Activated CD4-positive, alpha-beta memory T cell treated with anti-CD3 and anti-CD28 coated beads for 36 hours (primary cell): ENCODE measurements around the gene LMLN. TPM values are rescaled to one million over a fixed set of nuclear protein-coding genes. Genes with fewer than 3 reads are reported as not detected.
"Not testable (repeated sequence)": the region's sequence is repeated elsewhere in the genome, so short reads cannot be mapped to it uniquely, and the experiment has no call there.

Source experiments
- CTCF ChIA-PET: fragments of 350-600 bp; sonication (Branson Sonifier 250); formaldehyde crosslinking; loops from one replicate; lab custom pipeline; 2021; ENCODE audit warnings: antibody characterized with exemption, inconsistent platforms; lab: Charles Lee
- POLR2A ChIA-PET: fragments of 350-600 bp; sonication (Branson Sonifier 250); formaldehyde crosslinking; loops from one replicate; lab custom pipeline; 2021; ENCODE audit warnings: antibody characterized with exemption; lab: Charles Lee
- DNase-seq: peaks from one replicate; pipeline ENCODE4 v3.0.0-alpha.2; 2020
- H3K27ac Mint-ChIP-seq: one replicate; pipeline ENCODE4 v1.8.0; 2021; ENCODE audit warnings: mixed read lengths
- H3K27me3 Mint-ChIP-seq: one replicate; pipeline ENCODE4 v1.8.0; 2021; ENCODE audit warnings: mixed read lengths
- H3K36me3 Mint-ChIP-seq: one replicate; pipeline ENCODE4 v1.8.0; 2021; ENCODE audit warnings: mixed read lengths
- H3K4me1 Mint-ChIP-seq: one replicate; pipeline ENCODE4 v1.8.0; 2021; ENCODE audit warnings: low read depth, mixed read lengths
- H3K4me3 Mint-ChIP-seq: one replicate; pipeline ENCODE4 v1.8.0; 2021; ENCODE audit warnings: mild to moderate bottlenecking, mixed read lengths
- H3K9me3 Mint-ChIP-seq: one replicate; pipeline ENCODE4 v1.8.0; 2021; ENCODE audit warnings: mixed read lengths
- intact Hi-C: fragments of 100-400 bp; cut with micrococcal nuclease; formaldehyde crosslinking; loops from one replicate; pipeline ENCODE4 v1.15.1; 2023
- total RNA-seq, 2 experiments: library from RNA; stranded (reverse); gene quantifications; one replicate each; pipeline ENCODE4 v1.2.3, GENCODE V29; 2021

Gene LMLN
- total RNA-seq, 2 experiments from 2014 or later, result 3.6 to 3.8 TPM

- DNase-seq, result no peak
- CTCF ChIA-PET, result interaction anchor here (2.2 kb wide), 1 partner anchor 52 kb away, joined by 11 read pairs; no protein-coding TSS in a partner anchor
- Mint-ChIP-seq H3K36me3 (peaks cover 41% of the 10 kb centered on the region), H3K27me3 (no peaks in the 10 kb centered on the region), H3K27ac (peak overlapping the region; percentile 97), H3K4me1 (peaks cover 68% of the 10 kb centered on the region), H3K4me3 (peak overlapping the region; percentile 52), H3K9me3 (no peaks in the 10 kb centered on the region)
- POLR2A ChIA-PET, result interaction anchor here (2.2 kb wide), 1 partner anchor 8 kb away, joined by 14 read pairs; the partner anchor contains the start of gene RPL35A
- intact Hi-C loops, result no loop called here
Observed at GRCh38 chr3:197958346-197958745, 1.7 kb upstream of the LMLN start.

- DNase-seq, H3K9me3 Mint-ChIP-seq, H3K27me3 Mint-ChIP-seq, intact Hi-C loops: not testable (repeated sequence)
- H3K36me3 Mint-ChIP-seq, result peaks cover 36% of the 10 kb centered on the region
- ChIA-PET CTCF (interaction anchor here (0.6 to 2.2 kb wide), 3 partner anchors 8 to 122 kb away, joined by 3 to 11 read pairs (median 4); no protein-coding TSS in a partner anchor), POLR2A (interaction anchor here (0.6 to 2.2 kb wide), 2 partner anchors 9 to 97 kb away, joined by 4 to 14 read pairs; partner anchors contain the start of gene RPL35A)
- H3K27ac Mint-ChIP-seq, result peak overlapping the region; percentile 97
- H3K4me3 Mint-ChIP-seq, result peak overlapping the region; percentile 86
- peaks cover 63% of the 10 kb centered on the region for H3K4me1 Mint-ChIP-seq
Observed at GRCh38 chr3:197958848-197959247, 1.2 kb upstream of the LMLN start.

- peak overlapping the region; percentile 86 for H3K4me3 Mint-ChIP-seq
- CTCF ChIA-PET, result interaction anchor here (0.6 to 2.2 kb wide), 3 partner anchors 9 to 121 kb away, joined by 3 to 11 read pairs (median 4); no protein-coding TSS in a partner anchor
Observed at GRCh38 chr3:197959500-197959890, 522 bp upstream of the LMLN start.

GRCh38 chr3:197960694-197961581, 921 bp downstream of the LMLN start:
- Mint-ChIP-seq H3K36me3 (peaks cover 16% of the 10 kb centered on the region), H3K4me3 (peak overlapping the region; percentile 86), H3K27ac (peak overlapping the region; percentile 97), H3K4me1 (peaks cover 52% of the 10 kb centered on the region), H3K9me3 (no peaks in the 10 kb centered on the region), H3K27me3 (no peaks in the 10 kb centered on the region)
- ChIA-PET CTCF (interaction anchor here (1.9 to 2.8 kb wide), 2 partner anchors 55 to 119 kb away, joined by 11 to 14 read pairs; no protein-coding TSS in a partner anchor), POLR2A (interaction anchor here (0.8 to 2.2 kb wide), 4 partner anchors 8 to 119 kb away, joined by 3 to 8 read pairs (median 3); no protein-coding TSS in a partner anchor)
- intact Hi-C loops, result loop anchor here (1.0 to 2.0 kb wide), 4 partner anchors 11 to 120 kb away; partner anchors contain the start of gene RPL35A
- peak; percentile 74 for DNase-seq

More at GRCh38 chr3:197959500-197959890, 522 bp upstream of the LMLN start:
- Mint-ChIP-seq H3K4me1 (peaks cover 57% of the 10 kb centered on the region), H3K27ac (peak overlapping the region; percentile 97), H3K9me3 (no peaks in the 10 kb centered on the region), H3K36me3 (peaks cover 30% of the 10 kb centered on the region), H3K27me3 (no peaks in the 10 kb centered on the region)
- intact Hi-C loops, result no loop called here
- DNase-seq, result no peak
- POLR2A ChIA-PET, result interaction anchor here (0.6 to 2.2 kb wide), 2 partner anchors 9 to 98 kb away, joined by 4 to 14 read pairs; partner anchors contain the start of gene RPL35A

GRCh38 chr3:197961582-197961945, 1.5 kb downstream of the LMLN start:
- ChIA-PET CTCF (interaction anchor here (0.6 to 2.8 kb wide), 3 partner anchors 11 to 119 kb away, joined by 4 to 14 read pairs (median 11); no protein-coding TSS in a partner anchor), POLR2A (interaction anchor here (0.8 to 2.2 kb wide), 3 partner anchors 9 to 118 kb away, joined by 3 to 8 read pairs (median 3); no protein-coding TSS in a partner anchor)
- intact Hi-C loops, result loop anchor here (2.0 kb wide), 1 partner anchor 119 kb away; no protein-coding TSS in a partner anchor
- Mint-ChIP-seq H3K27ac (no peak overlapping the region), H3K27me3 (no peaks in the 10 kb centered on the region), H3K4me3 (peak overlapping the region; percentile 86), H3K4me1 (peaks cover 52% of the 10 kb centered on the region), H3K36me3 (peaks cover 15% of the 10 kb centered on the region), H3K9me3 (no peaks in the 10 kb centered on the region)
- no peak for DNase-seq

- H3K4me3 Mint-ChIP-seq, result no peak overlapping the region
- CTCF ChIA-PET, result interaction anchor here (0.8 kb wide), 1 partner anchor 87 kb away, joined by 3 read pairs; no protein-coding TSS in a partner anchor
- POLR2A ChIA-PET, result no interaction called here
- no peaks in the 10 kb centered on the region for H3K27me3 Mint-ChIP-seq
- intact Hi-C loops, result no loop called here
- peaks cover 38% of the 10 kb centered on the region for H3K4me1 Mint-ChIP-seq
- H3K27ac Mint-ChIP-seq, result no peak overlapping the region
- no peak for DNase-seq
- H3K9me3 Mint-ChIP-seq, result peaks cover 10% of the 10 kb centered on the region
- H3K36me3 Mint-ChIP-seq, result peaks cover 6% of the 10 kb centered on the region
Observed at GRCh38 chr3:197963019-197963637, 3.1 kb downstream of the LMLN start.

GRCh38 chr3:197967337-197967989, 7.4 kb downstream of the LMLN start:
- H3K4me3 Mint-ChIP-seq, DNase-seq, CTCF ChIA-PET, POLR2A ChIA-PET, H3K27ac Mint-ChIP-seq, H3K27me3 Mint-ChIP-seq, H3K36me3 Mint-ChIP-seq, H3K4me1 Mint-ChIP-seq, intact Hi-C loops: not testable (repeated sequence)
- H3K9me3 Mint-ChIP-seq, result peaks cover 16% of the 10 kb centered on the region

- Mint-ChIP-seq H3K9me3 (peaks cover 19% of the 10 kb centered on the region), H3K36me3 (peaks cover 6% of the 10 kb centered on the region), H3K4me3 (no peak overlapping the region), H3K27me3 (peaks cover 1% of the 10 kb centered on the region), H3K27ac (no peak overlapping the region), H3K4me1 (no peaks in the 10 kb centered on the region)
- CTCF ChIA-PET, result no interaction called here
- DNase-seq, result no peak
- intact Hi-C loops, result no loop called here
- POLR2A ChIA-PET, result no interaction called here
Observed at GRCh38 chr3:197970588-197970987, 10.6 kb downstream of the LMLN start.

GRCh38 chr3:197974016-197974415, 14.0 kb downstream of the LMLN start:
- Mint-ChIP-seq H3K27ac (no peak overlapping the region), H3K4me3 (no peak overlapping the region), H3K9me3 (peaks cover 6% of the 10 kb centered on the region), H3K27me3 (peaks cover 1% of the 10 kb centered on the region), H3K4me1 (no peaks in the 10 kb centered on the region), H3K36me3 (peaks cover 4% of the 10 kb centered on the region)
- POLR2A ChIA-PET, result no interaction called here
- no peak for DNase-seq
- intact Hi-C loops, result no loop called here
- CTCF ChIA-PET, result no interaction called here

- peaks cover 6% of the 10 kb centered on the region for H3K9me3 Mint-ChIP-seq
- ChIA-PET CTCF (no interaction called here), POLR2A (no interaction called here)
- no peak for DNase-seq
- H3K36me3 Mint-ChIP-seq, result peaks cover 4% of the 10 kb centered on the region
- peaks cover 1% of the 10 kb centered on the region for H3K27me3 Mint-ChIP-seq
- no peak overlapping the region for H3K4me3 Mint-ChIP-seq
- intact Hi-C loops, result no loop called here
- no peak overlapping the region for H3K27ac Mint-ChIP-seq
- H3K4me1 Mint-ChIP-seq, result no peaks in the 10 kb centered on the region
Observed at GRCh38 chr3:197975311-197975710, 15.3 kb downstream of the LMLN start.

- no peaks in the 10 kb centered on the region for H3K36me3 Mint-ChIP-seq
- H3K4me3 Mint-ChIP-seq, result no peak overlapping the region
- ChIA-PET CTCF (no interaction called here), POLR2A (no interaction called here)
- no peak for DNase-seq
- no peaks in the 10 kb centered on the region for H3K27me3 Mint-ChIP-seq
- intact Hi-C loops, result no loop called here
- no peaks in the 10 kb centered on the region for H3K9me3 Mint-ChIP-seq
- peaks cover 3% of the 10 kb centered on the region for H3K4me1 Mint-ChIP-seq
- H3K27ac Mint-ChIP-seq, result no peak overlapping the region
Observed at GRCh38 chr3:197983076-197983475, 23.1 kb downstream of the LMLN start.
